ENCODE data around the gene STK35. TPM values are rescaled to one million over a fixed set of nuclear protein-coding genes. Genes with fewer than 3 reads are reported as not detected.

STK35 gene
- total and polyA plus RNA-seq, 2 experiments from 2014 or later: 6.9 to 19.7 TPM

GRCh38 chr20:2173186-2173585 lies 71.6 kb downstream of the STK35 start:
- H3F3A ChIP-seq (ENCODE audit: insufficient read depth): no peaks in the 10 kb centered on the region
- H3K36me3 ChIP-seq (ENCODE audit: low read depth): no peaks in the 10 kb centered on the region
- no peaks in the 10 kb centered on the region for H3K79me2 ChIP-seq (ENCODE audit: insufficient read depth)
- no peak overlapping the region for H2AFZ ChIP-seq
- DNase-seq: no peak
- no peak overlapping the region for H3K4me2 ChIP-seq (ENCODE audit: unreplicated experiment)
- no peaks in the 10 kb centered on the region for H3K9me2 ChIP-seq (ENCODE audit: insufficient read depth)
- H3K9ac ChIP-seq: no peak overlapping the region
- H3K4me1 ChIP-seq (ENCODE audit: insufficient read depth): no peaks in the 10 kb centered on the region
- no peaks in the 10 kb centered on the region for H4K20me1 ChIP-seq (ENCODE audit: insufficient read depth)
- H3K27me3 ChIP-seq (replicated peaks; ENCODE audit: insufficient read depth): peaks cover 22% of the 10 kb centered on the region
- TF ChIP-seq EZH2phosphoT487 (IDR thresholded peaks at IDR 0.05; ENCODE audit: insufficient read depth, low read depth) (no peak), EZH2 (IDR thresholded peaks at IDR 0.05; ENCODE audit: insufficient read depth, poor library complexity, severe bottlenecking) (no peak)
- H3K4me3 ChIP-seq: no peak overlapping the region
- in situ Hi-C loops (cut with MboI): loop anchor here (10.0 kb wide), 1 partner anchor 198 kb away; no protein-coding TSS in a partner anchor
- H3K27ac ChIP-seq: no peak overlapping the region
- H3K9me3 ChIP-seq (ENCODE audit: low read depth): no peaks in the 10 kb centered on the region
- 36 to 37% methylated on average over 6 of the region's 6 CpGs for WGBS, 2 experiments (ENCODE audit: low coverage in 1 of 2, low lambda C conversion rate in 2 of 2, missing lambda C conversion rate in 2 of 2)

- no peaks in the 10 kb centered on the region for H3K9me3 ChIP-seq (ENCODE audit: low read depth)
- no peak overlapping the region for H3K4me3 ChIP-seq
- H3K9ac ChIP-seq: no peak overlapping the region
- H3K36me3 ChIP-seq (ENCODE audit: low read depth): no peaks in the 10 kb centered on the region
- no peak for DNase-seq
- in situ Hi-C loops (cut with MboI): loop anchor here (10.0 kb wide), 1 partner anchor 199 kb away; no protein-coding TSS in a partner anchor
- no peaks in the 10 kb centered on the region for H3K4me1 ChIP-seq (ENCODE audit: insufficient read depth)
- H2AFZ ChIP-seq: no peak overlapping the region
- H3F3A ChIP-seq (ENCODE audit: insufficient read depth): no peaks in the 10 kb centered on the region
- H4K20me1 ChIP-seq (ENCODE audit: insufficient read depth): no peaks in the 10 kb centered on the region
- peaks cover 22% of the 10 kb centered on the region for H3K27me3 ChIP-seq (replicated peaks; ENCODE audit: insufficient read depth)
- TF ChIP-seq EZH2phosphoT487 (IDR thresholded peaks at IDR 0.05; ENCODE audit: insufficient read depth, low read depth) (no peak), EZH2 (IDR thresholded peaks at IDR 0.05; ENCODE audit: insufficient read depth, poor library complexity, severe bottlenecking) (no peak)
- H3K27ac ChIP-seq: no peak overlapping the region
- no peak overlapping the region for H3K4me2 ChIP-seq (ENCODE audit: unreplicated experiment)
- WGBS, 2 experiments (ENCODE audit: low coverage in 1 of 2, low lambda C conversion rate in 2 of 2, missing lambda C conversion rate in 2 of 2): 76 to 89% methylated on average over 3 of the region's 3 CpGs
- H3K9me2 ChIP-seq (ENCODE audit: insufficient read depth): no peaks in the 10 kb centered on the region
- H3K79me2 ChIP-seq (ENCODE audit: insufficient read depth): no peaks in the 10 kb centered on the region
These were observed 72.4 kb downstream of the STK35 start for GRCh38 chr20:2174067-2174466.

- Histone ChIP-seq H3K9me2 (ENCODE audit: insufficient read depth) (no peaks in the 10 kb centered on the region), H3K4me2 (ENCODE audit: unreplicated experiment) (no peak overlapping the region), H2AFZ (no peak overlapping the region), H3K27ac (no peak overlapping the region), H3K9me3 (ENCODE audit: low read depth) (no peaks in the 10 kb centered on the region), H3K79me2 (ENCODE audit: insufficient read depth) (no peaks in the 10 kb centered on the region), H3F3A (ENCODE audit: insufficient read depth) (no peaks in the 10 kb centered on the region), H3K4me3 (no peak overlapping the region), H3K4me1 (ENCODE audit: insufficient read depth) (no peaks in the 10 kb centered on the region), H3K9ac (no peak overlapping the region), H4K20me1 (ENCODE audit: insufficient read depth) (no peaks in the 10 kb centered on the region), H3K36me3 (ENCODE audit: low read depth) (no peaks in the 10 kb centered on the region), H3K27me3 (replicated peaks; ENCODE audit: insufficient read depth) (peaks cover 17% of the 10 kb centered on the region)
- 28 to 30% methylated on average over 9 of the region's 9 CpGs for WGBS, 2 experiments (ENCODE audit: low coverage in 1 of 2, low lambda C conversion rate in 2 of 2, missing lambda C conversion rate in 2 of 2)
- TF ChIP-seq EZH2 (IDR thresholded peaks at IDR 0.05; ENCODE audit: insufficient read depth, poor library complexity, severe bottlenecking) (no peak), EZH2phosphoT487 (IDR thresholded peaks at IDR 0.05; ENCODE audit: insufficient read depth, low read depth) (no peak)
- in situ Hi-C loops (cut with MboI): loop anchor here (10.0 kb wide), 1 partner anchor 202 kb away; no protein-coding TSS in a partner anchor
- DNase-seq: no peak
These were observed 75.3 kb downstream of the STK35 start for GRCh38 chr20:2176946-2177345.

GRCh38 chr20:2178318-2179232 lies 76.9 kb downstream of the STK35 start:
- Histone ChIP-seq H3K9me2 (ENCODE audit: insufficient read depth) (no peaks in the 10 kb centered on the region), H3K9me3 (ENCODE audit: low read depth) (no peaks in the 10 kb centered on the region), H3K9ac (no peak overlapping the region), H3K27me3 (replicated peaks; ENCODE audit: insufficient read depth) (peaks cover 20% of the 10 kb centered on the region), H3K36me3 (ENCODE audit: low read depth) (no peaks in the 10 kb centered on the region), H4K20me1 (ENCODE audit: insufficient read depth) (no peaks in the 10 kb centered on the region), H2AFZ (no peak overlapping the region), H3K4me1 (ENCODE audit: insufficient read depth) (no peaks in the 10 kb centered on the region), H3K27ac (no peak overlapping the region), H3K4me2 (ENCODE audit: unreplicated experiment) (no peak overlapping the region), H3K4me3 (no peak overlapping the region), H3F3A (ENCODE audit: insufficient read depth) (no peaks in the 10 kb centered on the region), H3K79me2 (ENCODE audit: insufficient read depth) (no peaks in the 10 kb centered on the region)
- TF ChIP-seq EZH2 (IDR thresholded peaks at IDR 0.05; ENCODE audit: insufficient read depth, poor library complexity, severe bottlenecking) (no peak), EZH2phosphoT487 (IDR thresholded peaks at IDR 0.05; ENCODE audit: insufficient read depth, low read depth) (no peak)
- in situ Hi-C loops (cut with MboI): loop anchor here (10.0 kb wide), 1 partner anchor 204 kb away; no protein-coding TSS in a partner anchor
- WGBS, 2 experiments (ENCODE audit: low coverage in 1 of 2, low lambda C conversion rate in 2 of 2, missing lambda C conversion rate in 2 of 2): 73 to 74% methylated on average over 17 of the region's 17 CpGs
- no peak for DNase-seq
